A549 (cell line): ENCODE results near the gene GAP43. TPM values are rescaled to one million over a fixed set of nuclear protein-coding genes. Genes with fewer than 3 reads are reported as not detected.

Experiments used
- ATAC-seq, 2 experiments: fragments of 200-7000 bp in 1 of 2; fragments of >200 bp in 1 of 2; cut with Nextera tagmentation in 1 of 2; cut with Tn5 transposase in 1 of 2; 3 replicates each; pipeline versions ENCODE4 v1.8.0 to v1.9.1; 2018 to 2020; ENCODE audit warnings: mild to moderate bottlenecking in 1 of 2, moderate library complexity in 1 of 2
- CTCF ChIA-PET: fragments of 300-600 bp; sonication (Branson Sonifier 250); formaldehyde crosslinking; extraction: SDS; loops from one replicate; lab custom pipeline; 2021; ENCODE audit warnings: antibody characterized with exemption, inconsistent platforms; lab: Yijun Ruan, JAX
- POLR2A ChIA-PET: fragments of 350-600 bp; formaldehyde crosslinking; extraction: SDS; loops from one replicate; lab custom pipeline; 2021; ENCODE audit warnings: antibody characterized with exemption, inconsistent platforms; lab: Yijun Ruan, JAX
- DNase-seq, 2 experiments: peaks; one replicate each; pipeline versions ENCODE4 v3.0.0 to v3.0.0-alpha.2; 2011 to 2016; ENCODE audit warnings: low read depth in 1 of 2, low spot score in 1 of 2
- FAIRE-seq: peaks from 2 replicates; lab custom pipeline; 2011; peaks lifted over from hg19 to GRCh38; lab: Jason Lieb, UNC
- H3K27ac ChIP-seq, 2 experiments: fragments of >200 bp; sonication (Bioruptor Twin); formaldehyde crosslinking; 3 replicates each; pipeline ENCODE4 v1.5.1; 2016 to 2017
- H3K4me1 ChIP-seq: fragments of >200 bp; sonication (Bioruptor Twin); formaldehyde crosslinking; 3 replicates; pipeline ENCODE4 v1.6.1; 2016
- H3K4me2 ChIP-seq: fragments of >200 bp; sonication (Bioruptor Twin); formaldehyde crosslinking; 3 replicates; pipeline ENCODE4 v1.6.1; 2016
- H3K4me3 ChIP-seq: fragments of >200 bp; sonication (Bioruptor Twin); formaldehyde crosslinking; 3 replicates; pipeline ENCODE4 v1.5.1; 2016
- H3K9me3 ChIP-seq: fragments of >200 bp; sonication (Bioruptor Twin); formaldehyde crosslinking; 3 replicates; pipeline ENCODE4 v1.6.1; 2016
- BCL3 ChIP-seq: fragments of >200 bp; sonication (Bioruptor Twin); formaldehyde crosslinking; IDR thresholded peaks from 3 replicates; pipeline ENCODE4 v1.6.1; 2016
- CHD2 ChIP-seq: fragments of 150-350 bp; IDR thresholded peaks from 2 replicates; pipeline ENCODE4 v1.6.1; 2014; ENCODE audit warnings: low read length; ENCODE audit not compliant: partially characterized antibody
- EHMT2 ChIP-seq: fragments of 200-600 bp; sonication (generic); IDR thresholded peaks from 2 replicates; pipeline ENCODE4 v1.6.1; 2016; ENCODE audit warnings: antibody characterized with exemption, low read depth, mild to moderate bottlenecking, moderate library complexity
- ELK1 ChIP-seq: fragments of 150-350 bp; IDR thresholded peaks from 2 replicates; pipeline ENCODE4 v1.6.1; 2014; ENCODE audit warnings: low read depth, mild to moderate bottlenecking, low read length
- EP300 ChIP-seq, 2 experiments: fragments of >200 bp; sonication (Bioruptor Twin); formaldehyde crosslinking; IDR thresholded peaks; 2 replicates in 1 of 2; 3 replicates in 1 of 2; pipeline ENCODE4 v1.6.1; 2016 to 2017
- FOSL2 ChIP-seq, 2 experiments: fragments of 450-650 bp in 1 of 2; fragments of >200 bp in 1 of 2; sonication (Bioruptor Twin) in 1 of 2; formaldehyde crosslinking; IDR thresholded peaks; 2 replicates each; pipeline versions ENCODE4 v1.5.0 to v1.6.1; 2016 to 2020; ENCODE audit warnings: mild to moderate bottlenecking in 1 of 2, moderate library complexity in 1 of 2
- FOXS1 ChIP-seq: fragments of 250-450 bp; sonication (Bioruptor Pico); IDR thresholded peaks from 2 replicates; pipeline ENCODE4 v1.5.0; 2020; ENCODE audit warnings: mild to moderate bottlenecking, moderate library complexity
- HDAC2 ChIP-seq: fragments of 200-600 bp; sonication (generic); IDR thresholded peaks from 2 replicates; pipeline ENCODE4 v1.6.1; 2016
- MAFK ChIP-seq: fragments of 450-650 bp; IDR thresholded peaks from 2 replicates; pipeline ENCODE4 v1.6.1; 2014; ENCODE audit not compliant: partially characterized antibody
- MAX ChIP-seq: IDR thresholded peaks from 2 replicates; pipeline ENCODE4 v1.6.1; 2012
- MAZ ChIP-seq: fragments of 150-350 bp; IDR thresholded peaks from 2 replicates; pipeline ENCODE4 v1.6.1; 2014; ENCODE audit warnings: antibody characterized with exemption, low read depth, low read length, borderline replicate concordance
- NFE2L2 ChIP-seq: fragments of 150-350 bp; conservative IDR thresholded peaks from 2 replicates; pipeline ENCODE4 v1.6.1; 2014; ENCODE audit warnings: low read length
- NPAS2 ChIP-seq: fragments of 250-450 bp; sonication (Bioruptor Pico); IDR thresholded peaks from 2 replicates; pipeline ENCODE4 v1.8.0; 2022; ENCODE audit warnings: mild to moderate bottlenecking, moderate library complexity, borderline replicate concordance
- POLR2AphosphoS2 ChIP-seq: conservative IDR thresholded peaks from 2 replicates; pipeline ENCODE4 v1.6.1; 2012; ENCODE audit warnings: low read length, improper control_type of control experiment, inconsistent platforms
- REST ChIP-seq: fragments of 200-600 bp; sonication (generic); IDR thresholded peaks from 2 replicates; pipeline ENCODE4 v1.6.1; 2016; ENCODE audit warnings: antibody characterized with exemption, mild to moderate bottlenecking, moderate library complexity
- ZC3H11A ChIP-seq: fragments of 450-650 bp; IDR thresholded peaks from 2 replicates; pipeline ENCODE4 v1.6.1; 2014; ENCODE audit warnings: antibody characterized with exemption, mild to moderate bottlenecking
- WGBS: methylation state at CpG from one replicate; pipeline ENCODE4 v1.1.6; 2017; ENCODE audit errors: missing lambda C conversion rate; 5-methylcytosine and 5-hydroxymethylcytosine counted together
- polyA plus RNA-seq, 4 experiments: library from polyadenylated mRNA; depleted of rRNA in 3 of 4; stranded (reverse); fragments of >200 nt; fragmentation: RNase III in 1 of 4; extraction: RNeasy Plus Mini Kit Qiagen cat#74134 plus additional on column Dnase treatment in 1 of 4; gene quantifications; 2 replicates in 3 of 4; 3 replicates in 1 of 4; pipeline ENCODE4 v1.2.3, GENCODE V29; 2011 to 2017

The GAP43 gene
- polyA plus RNA-seq, 2 of the 4 experiments (the other 2 are of a cell fraction) = not detected

- no peak for TF ChIP-seq BCL3
- no peak for TF ChIP-seq CHD2
- TF ChIP-seq HDAC2 = no peak
- no peak for TF ChIP-seq POLR2AphosphoS2
- TF ChIP-seq, all 56 proteins: peak for 0
Observed at GRCh38 chr3:115761927-115762305, 138.6 kb downstream of the GAP43 start (continued).

- WGBS = 58% methylated on average over 6 of the region's 6 CpGs
- CTCF ChIA-PET = interaction anchor here (1.0 to 2.6 kb wide), 5 partner anchors 10 to 549 kb away, joined by 3 to 14 read pairs (median 6); no protein-coding TSS in a partner anchor
- peak overlapping the region in 1 of 2 experiments; percentile 14; a peak in 2 of 6 replicates for H3K27ac ChIP-seq
- DNase-seq = no peak
- H3K4me1 ChIP-seq = peaks cover 9% of the 10 kb centered on the region; the same call in 2 of the 3 replicates
- H3K9me3 ChIP-seq = no peaks in the 10 kb centered on the region
- no peak for TF ChIP-seq EHMT2
- no peak for TF ChIP-seq NFE2L2
- TF ChIP-seq CHD2 = no peak
- no peak for TF ChIP-seq ELK1
- TF ChIP-seq MAZ = no peak
- TF ChIP-seq MAX = no peak
- no peak for TF ChIP-seq REST
- TF ChIP-seq NPAS2 = no peak
- TF ChIP-seq FOSL2 (IDR thresholded peaks at IDR 0.05) = no peak
- no peak; the same call in 1 of the 2 replicates for TF ChIP-seq FOSL2 (CRISPR knock-in tag; IDR thresholded peaks at IDR 0.05)
- TF ChIP-seq FOXS1 = no peak
- no peak for TF ChIP-seq EP300 (IDR thresholded peaks at IDR 0.05)
- TF ChIP-seq MAFK = no peak
- TF ChIP-seq, all 56 proteins: peak for 0
- no peak overlapping the region for H3K4me3 ChIP-seq
- POLR2A ChIA-PET = no interaction called here
- FAIRE-seq (no peak), ATAC-seq (peak in 1 of 2 experiments; percentile 41; a peak in 1 of 6 replicates)
- peak overlapping the region; percentile 32; the same call in 2 of the 3 replicates for H3K4me2 ChIP-seq
Observed at GRCh38 chr3:115766587-115767482, 143.5 kb downstream of the GAP43 start.

GRCh38 chr3:115768661-115769060 is 145.4 kb downstream of the GAP43 start:
- 37% methylated on average over 3 of the region's 3 CpGs for WGBS
- POLR2A ChIA-PET = no interaction called here

More at GRCh38 chr3:115768661-115769060, 145.4 kb downstream of the GAP43 start:
- DNase-seq = no peak
- Histone ChIP-seq H3K4me1 (peaks cover 9% of the 10 kb centered on the region; the same call in 2 of the 3 replicates), H3K9me3 (no peaks in the 10 kb centered on the region), H3K4me2 (no peak overlapping the region), H3K4me3 (no peak overlapping the region), H3K27ac (no peak overlapping the region)
- no peak for FAIRE-seq
- ATAC-seq = no peak
- no peak for TF ChIP-seq ZC3H11A
- CTCF ChIA-PET = interaction anchor here (0.8 kb wide), 1 partner anchor 15 kb away, joined by 3 read pairs; no protein-coding TSS in a partner anchor
